DND-41 (cell line): ENCODE data around the gene MAPK8IP1.

ENCODE experiments used
- EZH2 ChIP-seq: IDR thresholded peaks from 3 replicates; pipeline ENCODE4 v1.6.1; 2012; ENCODE audit warnings: borderline replicate concordance, low read depth, mild to moderate bottlenecking, moderate library complexity, low read length, inconsistent platforms; ENCODE audit not compliant: severe bottlenecking
- TF ChIP-seq, protein P1 (sequence below): IDR thresholded peaks from 2 replicates; pipeline ENCODE4 v1.5.1; 2012; ENCODE audit warnings: borderline replicate concordance, low read length, moderate library complexity, mild to moderate bottlenecking; ENCODE audit not compliant: poor library complexity, severe bottlenecking; ENCODE audit errors: extremely low read depth

DNA sequence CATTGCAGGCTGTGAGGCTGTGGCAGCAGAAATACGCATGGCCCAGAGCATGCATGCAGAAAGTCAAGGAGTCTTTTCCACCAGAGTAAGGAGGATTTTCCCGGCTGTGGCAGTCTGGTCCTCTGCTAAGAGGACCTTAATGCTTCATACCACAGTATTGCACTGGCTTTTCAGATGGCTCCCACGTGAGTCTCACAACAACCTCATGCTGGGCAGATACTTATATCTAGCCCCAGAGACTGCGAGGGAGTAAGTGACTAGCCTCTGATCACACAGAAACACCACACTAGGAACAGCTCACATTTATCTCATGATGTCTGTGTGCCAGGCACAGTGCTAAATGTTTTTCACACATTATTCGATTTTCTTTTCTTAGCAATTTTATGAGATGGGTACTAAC, 30.1 kb upstream of the MAPK8IP1 start:
- TF ChIP-seq, protein P1, sequence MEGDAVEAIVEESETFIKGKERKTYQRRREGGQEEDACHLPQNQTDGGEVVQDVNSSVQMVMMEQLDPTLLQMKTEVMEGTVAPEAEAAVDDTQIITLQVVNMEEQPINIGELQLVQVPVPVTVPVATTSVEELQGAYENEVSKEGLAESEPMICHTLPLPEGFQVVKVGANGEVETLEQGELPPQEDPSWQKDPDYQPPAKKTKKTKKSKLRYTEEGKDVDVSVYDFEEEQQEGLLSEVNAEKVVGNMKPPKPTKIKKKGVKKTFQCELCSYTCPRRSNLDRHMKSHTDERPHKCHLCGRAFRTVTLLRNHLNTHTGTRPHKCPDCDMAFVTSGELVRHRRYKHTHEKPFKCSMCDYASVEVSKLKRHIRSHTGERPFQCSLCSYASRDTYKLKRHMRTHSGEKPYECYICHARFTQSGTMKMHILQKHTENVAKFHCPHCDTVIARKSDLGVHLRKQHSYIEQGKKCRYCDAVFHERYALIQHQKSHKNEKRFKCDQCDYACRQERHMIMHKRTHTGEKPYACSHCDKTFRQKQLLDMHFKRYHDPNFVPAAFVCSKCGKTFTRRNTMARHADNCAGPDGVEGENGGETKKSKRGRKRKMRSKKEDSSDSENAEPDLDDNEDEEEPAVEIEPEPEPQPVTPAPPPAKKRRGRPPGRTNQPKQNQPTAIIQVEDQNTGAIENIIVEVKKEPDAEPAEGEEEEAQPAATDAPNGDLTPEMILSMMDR, result no peak
- TF ChIP-seq EZH2, result no peak
